Measurements from ENCODE around the gene KCNN1. TPM values are rescaled to one million over a fixed set of nuclear protein-coding genes. Genes with fewer than 3 reads are reported as not detected.
"Not testable (repeated sequence)": the region's sequence is repeated elsewhere in the genome, so short reads cannot be mapped to it uniquely, and the experiment has no call there.

KCNN1 gene
- total and polyA plus RNA-seq, 2 experiments from 2014 or later: 2.2 to 29.8 TPM

GRCh38 chr19:18002347-18002850, 35.5 kb downstream of the KCNN1 start:
- peaks cover 6% of the 10 kb centered on the region; the same call in 1 of the 2 replicates for H3K4me1 ChIP-seq (ENCODE audit: insufficient read depth)
- no peak overlapping the region for H3K4me3 ChIP-seq
- Mint-ChIP-seq H3K4me1 (peaks cover 6% of the 10 kb centered on the region), H3K27me3 (ENCODE audit: insufficient read depth, low read depth, poor library complexity) (peaks cover 28% of the 10 kb centered on the region), H3K36me3 (ENCODE audit: low read depth) (peaks cover 3% of the 10 kb centered on the region), H3K27ac (no peak overlapping the region), H3K9me3 (peaks cover 10% of the 10 kb centered on the region; the same call in 2 of the 3 replicates), H3K4me3 (no peak overlapping the region)
- no peaks in the 10 kb centered on the region; the same call in 1 of the 2 replicates for H3F3A ChIP-seq (replicated peaks; ENCODE audit: low read depth)
- no peak overlapping the region for H2AFZ ChIP-seq
- no peak for DNase-seq (ENCODE audit: low spot score)
- no peak overlapping the region for H3K4me2 ChIP-seq
- no peaks in the 10 kb centered on the region for H3K79me2 ChIP-seq (replicated peaks; ENCODE audit: insufficient read depth)
- no peaks in the 10 kb centered on the region for H3K36me3 ChIP-seq (ENCODE audit: insufficient read depth)
- H3K27ac ChIP-seq (ENCODE audit: low read depth): no peak overlapping the region
- TF ChIP-seq EZH2 (IDR thresholded peaks at IDR 0.05; ENCODE audit: low read depth, unreplicated experiment) (no peak), ZNF114 (CRISPR knock-in tag; IDR thresholded peaks at IDR 0.05) (no peak), EZH2phosphoT487 (IDR thresholded peaks at IDR 0.05; ENCODE audit: unreplicated experiment) (no peak), CREB1 (CRISPR knock-in tag; IDR thresholded peaks at IDR 0.05; ENCODE audit: low read depth) (no peak), JUNB (IDR thresholded peaks at IDR 0.05; ENCODE audit: unreplicated experiment) (no peak), POLR2AphosphoS5 (IDR thresholded peaks at IDR 0.05; ENCODE audit: low read depth) (no peak)
- TF ChIP-seq, protein P1, sequence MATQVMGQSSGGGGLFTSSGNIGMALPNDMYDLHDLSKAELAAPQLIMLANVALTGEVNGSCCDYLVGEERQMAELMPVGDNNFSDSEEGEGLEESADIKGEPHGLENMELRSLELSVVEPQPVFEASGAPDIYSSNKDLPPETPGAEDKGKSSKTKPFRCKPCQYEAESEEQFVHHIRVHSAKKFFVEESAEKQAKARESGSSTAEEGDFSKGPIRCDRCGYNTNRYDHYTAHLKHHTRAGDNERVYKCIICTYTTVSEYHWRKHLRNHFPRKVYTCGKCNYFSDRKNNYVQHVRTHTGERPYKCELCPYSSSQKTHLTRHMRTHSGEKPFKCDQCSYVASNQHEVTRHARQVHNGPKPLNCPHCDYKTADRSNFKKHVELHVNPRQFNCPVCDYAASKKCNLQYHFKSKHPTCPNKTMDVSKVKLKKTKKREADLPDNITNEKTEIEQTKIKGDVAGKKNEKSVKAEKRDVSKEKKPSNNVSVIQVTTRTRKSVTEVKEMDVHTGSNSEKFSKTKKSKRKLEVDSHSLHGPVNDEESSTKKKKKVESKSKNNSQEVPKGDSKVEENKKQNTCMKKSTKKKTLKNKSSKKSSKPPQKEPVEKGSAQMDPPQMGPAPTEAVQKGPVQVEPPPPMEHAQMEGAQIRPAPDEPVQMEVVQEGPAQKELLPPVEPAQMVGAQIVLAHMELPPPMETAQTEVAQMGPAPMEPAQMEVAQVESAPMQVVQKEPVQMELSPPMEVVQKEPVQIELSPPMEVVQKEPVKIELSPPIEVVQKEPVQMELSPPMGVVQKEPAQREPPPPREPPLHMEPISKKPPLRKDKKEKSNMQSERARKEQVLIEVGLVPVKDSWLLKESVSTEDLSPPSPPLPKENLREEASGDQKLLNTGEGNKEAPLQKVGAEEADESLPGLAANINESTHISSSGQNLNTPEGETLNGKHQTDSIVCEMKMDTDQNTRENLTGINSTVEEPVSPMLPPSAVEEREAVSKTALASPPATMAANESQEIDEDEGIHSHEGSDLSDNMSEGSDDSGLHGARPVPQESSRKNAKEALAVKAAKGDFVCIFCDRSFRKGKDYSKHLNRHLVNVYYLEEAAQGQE (IDR thresholded peaks at IDR 0.05; ENCODE audit: unreplicated experiment): no peak
- H3K27me3 ChIP-seq (ENCODE audit: insufficient read depth): peaks cover 34% of the 10 kb centered on the region
- no peaks in the 10 kb centered on the region for H4K20me1 ChIP-seq (replicated peaks; ENCODE audit: insufficient read depth)
- no peak for ATAC-seq
- H3K9me2 ChIP-seq (ENCODE audit: insufficient read depth): no peaks in the 10 kb centered on the region

GRCh38 chr19:18005750-18006149, 38.8 kb downstream of the KCNN1 start:
- not testable (repeated sequence) for H3K4me3 ChIP-seq; H3K27ac ChIP-seq (ENCODE audit: low read depth); H3K79me2 ChIP-seq (replicated peaks; ENCODE audit: insufficient read depth); H3F3A ChIP-seq (replicated peaks; ENCODE audit: low read depth); H3K4me3 Mint-ChIP-seq; DNase-seq (ENCODE audit: low spot score); ATAC-seq; H3K27ac Mint-ChIP-seq; H3K9me3 Mint-ChIP-seq; H3K4me1 Mint-ChIP-seq; H3K9me2 ChIP-seq (ENCODE audit: insufficient read depth); H3K4me1 ChIP-seq (ENCODE audit: insufficient read depth); H3K4me2 ChIP-seq; H3K36me3 ChIP-seq (ENCODE audit: insufficient read depth); H4K20me1 ChIP-seq (replicated peaks; ENCODE audit: insufficient read depth); H2AFZ ChIP-seq; H3K36me3 Mint-ChIP-seq (ENCODE audit: low read depth)
- peaks cover 21% of the 10 kb centered on the region for H3K27me3 Mint-ChIP-seq (ENCODE audit: insufficient read depth, low read depth, poor library complexity)
- peaks cover 22% of the 10 kb centered on the region for H3K27me3 ChIP-seq (ENCODE audit: insufficient read depth)
